HG02798 (cell line): ENCODE measurements around the gene DOLPP1.

ENCODE experiments used
- ATAC-seq: cut with Tn5 transposase; IDR thresholded peaks from one replicate; pipeline ENCODE4 v1.9.1; 2021; ENCODE audit warnings: mild to moderate bottlenecking; ENCODE audit not compliant: unreplicated experiment, poor library complexity

Gene DOLPP1

GRCh38 chr9:129093602-129094386 lies 12.9 kb downstream of the DOLPP1 start:
- ATAC-seq, result no peak

GRCh38 chr9:129094387-129095169 lies 13.7 kb downstream of the DOLPP1 start:
- no peak for ATAC-seq

DNA sequence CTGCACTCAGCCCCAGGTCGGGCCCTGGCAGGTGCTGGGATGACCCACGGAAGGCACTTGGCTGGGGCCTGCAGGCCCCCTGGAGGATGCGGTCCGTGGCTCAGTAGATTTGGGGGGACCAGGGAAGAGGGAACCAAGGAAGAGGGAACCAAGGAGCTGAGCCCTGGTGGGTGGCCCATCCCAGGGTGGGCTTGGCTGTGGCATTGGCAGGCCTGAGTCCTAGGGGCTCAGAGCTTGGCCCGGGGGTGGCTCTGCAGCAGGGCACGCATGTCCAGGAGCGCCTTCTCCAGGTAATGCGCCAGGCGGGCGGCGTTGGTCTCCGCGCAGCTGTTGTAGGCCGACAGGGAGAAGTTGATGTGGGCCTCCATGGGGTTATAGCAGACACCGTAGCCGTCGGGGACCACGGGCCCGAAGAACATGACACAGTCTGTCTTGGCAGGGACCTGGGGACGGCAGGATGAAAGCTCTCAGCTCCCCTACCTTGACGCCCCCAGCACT lies 14.3 kb downstream of the DOLPP1 start:
- no peak for ATAC-seq

DNA sequence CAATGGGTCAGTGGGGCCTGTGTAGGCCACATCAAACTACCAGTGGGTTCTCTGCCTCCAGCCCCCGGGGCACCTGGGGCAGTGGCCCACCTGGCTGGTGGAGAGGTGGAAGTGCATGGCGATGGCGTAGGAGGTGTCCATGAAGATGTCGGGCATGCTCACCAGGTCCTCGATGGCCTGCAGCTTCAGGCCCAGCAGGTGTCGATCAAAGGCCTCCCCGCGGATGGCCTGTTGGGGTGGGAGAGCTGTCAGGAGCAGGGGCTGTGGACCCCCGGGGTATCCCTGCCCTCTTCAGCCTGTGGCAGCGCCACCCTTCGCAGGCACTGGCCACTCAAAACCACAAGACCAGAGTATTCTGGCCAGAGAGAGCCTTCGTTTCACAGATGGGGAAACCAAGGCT lies 15.0 kb downstream of the DOLPP1 start:
- ATAC-seq, result no peak

GRCh38 chr9:129097671-129098306 lies 16.9 kb downstream of the DOLPP1 start:
- ATAC-seq, result no peak

GRCh38 chr9:129098328-129098727 lies 17.4 kb downstream of the DOLPP1 start:
- ATAC-seq, result no peak

GRCh38 chr9:129100383-129101169 lies 19.7 kb downstream of the DOLPP1 start:
- no peak for ATAC-seq

- ATAC-seq, result no peak
Measured at GRCh38 chr9:129101279-129101678, 20.4 kb downstream of the DOLPP1 start.

DNA sequence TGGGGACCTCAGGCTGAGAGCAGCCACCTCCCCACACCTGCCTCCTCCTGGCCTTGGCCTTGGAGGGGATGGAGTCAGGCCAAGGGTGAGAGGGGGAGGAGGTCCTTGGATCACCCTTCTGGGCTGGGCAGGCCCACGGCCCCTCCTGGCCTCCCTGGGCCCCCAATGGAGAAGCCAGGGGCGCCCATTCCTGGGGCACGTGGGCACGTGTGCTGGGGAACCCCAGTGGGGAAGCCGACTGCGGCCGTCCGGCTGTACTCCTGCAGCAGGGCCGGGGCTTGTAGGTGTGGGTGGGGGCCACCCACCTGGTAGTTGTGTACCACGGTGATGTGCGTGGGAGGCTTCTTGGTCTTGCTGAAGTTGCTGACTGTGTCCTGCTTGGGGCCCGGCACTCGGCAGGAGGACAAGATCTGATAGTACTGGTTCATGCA lies 21.2 kb downstream of the DOLPP1 start:
- ATAC-seq, result no peak

- ATAC-seq, result no peak
Measured at GRCh38 chr9:129102791-129103594, 22.1 kb downstream of the DOLPP1 start.

DNA sequence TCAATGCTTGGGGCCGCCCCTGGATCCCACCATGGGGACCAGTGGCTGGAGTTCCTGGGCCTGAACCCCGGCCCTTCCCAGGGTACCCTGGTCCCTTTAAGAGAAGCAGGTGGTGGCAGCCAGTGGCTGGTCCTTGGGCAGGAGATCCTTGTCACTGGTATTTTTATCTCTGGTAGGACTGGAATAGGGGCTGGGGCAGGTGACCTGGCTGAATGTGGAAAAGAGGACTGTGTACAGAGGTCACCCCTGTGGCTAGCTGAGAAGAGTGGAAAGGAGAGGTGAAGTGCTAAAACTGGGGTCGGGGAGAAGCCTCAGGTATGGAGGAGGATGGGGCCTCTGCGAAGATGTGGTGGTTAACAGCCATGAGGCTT lies 22.7 kb downstream of the DOLPP1 start:
- ATAC-seq, result no peak

DNA sequence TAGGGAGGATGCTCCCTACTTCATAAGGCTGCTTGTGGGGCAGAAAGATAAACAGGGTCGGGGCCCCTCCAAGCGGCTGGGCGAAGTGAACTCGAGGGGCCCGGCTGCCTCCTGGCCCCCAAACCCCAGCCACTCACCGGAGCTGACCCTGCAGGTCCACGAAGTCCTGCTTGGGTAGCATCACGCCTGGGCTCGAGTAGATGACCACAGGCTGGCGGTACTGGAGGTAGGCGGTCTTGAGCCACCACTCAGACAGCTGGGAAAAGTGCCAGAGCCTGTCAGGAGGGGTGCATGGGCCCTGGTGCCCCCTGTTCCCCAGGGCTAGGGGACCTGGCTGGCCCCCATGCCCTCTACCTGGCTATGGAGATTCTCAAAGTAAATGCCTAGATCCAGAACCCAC lies 23.1 kb downstream of the DOLPP1 start:
- ATAC-seq, result no peak

DNA sequence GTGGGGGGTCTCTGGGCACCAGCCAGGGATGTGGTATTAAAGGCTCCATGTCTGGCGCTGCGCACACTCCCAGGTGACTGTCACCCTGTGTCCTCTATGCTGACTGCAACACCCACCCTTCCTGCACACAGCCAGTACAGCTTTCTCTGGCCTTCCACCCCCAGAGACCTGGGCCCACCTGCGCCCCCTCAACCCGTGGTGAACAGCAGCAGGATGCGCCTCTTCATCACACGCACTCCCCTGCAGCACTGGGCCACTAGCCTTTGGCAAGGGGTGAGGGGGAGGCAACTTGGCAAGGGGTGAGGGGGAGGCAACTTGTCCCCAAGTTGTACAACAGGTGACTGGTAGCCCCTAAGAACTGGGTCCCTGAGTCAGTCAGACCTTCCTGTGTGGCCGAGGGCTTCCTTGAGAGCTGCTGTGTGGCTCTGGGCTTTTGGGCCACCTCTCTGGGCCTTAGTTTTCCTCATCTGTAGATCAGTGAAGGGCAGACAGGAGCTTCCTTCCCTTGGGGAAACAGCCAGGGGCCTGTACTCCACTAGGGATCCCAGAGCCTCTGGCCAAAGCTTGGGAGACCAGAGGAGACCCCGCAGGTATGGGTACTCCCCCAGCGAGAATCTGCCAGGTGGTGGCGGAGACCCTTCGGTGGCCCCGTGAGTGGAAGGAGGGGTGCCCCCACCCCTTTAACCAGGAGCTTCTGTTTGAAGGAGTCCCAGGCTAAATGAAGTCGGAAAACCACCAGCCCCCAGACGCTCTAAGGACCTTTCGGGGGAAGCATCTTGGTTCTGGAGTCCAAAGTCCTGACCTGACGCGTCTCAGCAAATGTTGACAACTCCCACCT lies 25.2 kb downstream of the DOLPP1 start:
- no peak for ATAC-seq

- ATAC-seq, result no peak
Measured at GRCh38 chr9:129107651-129108050, 26.7 kb downstream of the DOLPP1 start.

GRCh38 chr9:129108083-129108804 lies 27.3 kb downstream of the DOLPP1 start:
- ATAC-seq, result no peak

DNA sequence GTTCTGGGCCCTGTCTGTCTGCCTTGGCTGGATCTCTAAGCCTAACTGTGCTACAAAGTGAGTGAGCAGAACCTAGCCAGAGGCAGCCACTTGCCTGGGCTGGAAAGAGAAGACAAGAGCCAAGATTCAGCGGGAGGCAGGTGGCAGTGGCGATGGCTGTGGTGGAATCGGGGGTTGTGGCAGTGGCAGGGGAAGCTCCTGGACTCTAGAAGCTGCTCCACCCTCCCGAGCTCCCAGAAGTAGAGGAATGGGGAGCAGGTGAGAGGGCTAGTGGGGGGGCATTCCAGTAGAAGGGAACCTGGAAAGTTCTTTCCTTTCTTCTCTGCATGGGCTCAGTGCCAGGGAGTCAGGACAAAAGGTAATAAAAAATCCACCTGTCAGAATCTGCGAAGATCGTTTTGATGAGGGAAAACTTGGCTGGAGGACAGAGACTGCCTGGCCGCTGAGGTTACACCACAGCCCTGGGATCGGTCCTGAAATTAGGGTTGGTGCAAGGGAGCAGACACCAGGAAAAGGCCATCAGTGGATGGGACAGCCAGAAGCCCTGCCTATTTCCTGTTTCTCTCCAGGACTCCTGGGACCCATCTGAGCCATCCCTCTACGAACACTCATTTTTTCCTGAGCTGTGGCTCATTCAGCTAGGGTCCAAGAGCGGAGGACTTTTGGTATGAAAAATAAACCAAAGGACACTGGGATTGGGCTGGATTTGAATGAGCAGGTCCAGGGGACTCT lies 28.1 kb downstream of the DOLPP1 start:
- ATAC-seq, result no peak

GRCh38 chr9:129109537-129109903 lies 28.6 kb downstream of the DOLPP1 start:
- no peak for ATAC-seq
